HG03103 (cell line): ENCODE results near the gene CPHXL.

ENCODE experiments used
- ATAC-seq: cut with Tn5 transposase; IDR thresholded peaks from one replicate; pipeline ENCODE4 v1.9.1; 2021; ENCODE audit warnings: low read depth; ENCODE audit not compliant: unreplicated experiment

CPHXL gene

GRCh38 chr16:75703306-75703705 lies 23.0 kb downstream of the CPHXL start:
- ATAC-seq, result no peak

DNA sequence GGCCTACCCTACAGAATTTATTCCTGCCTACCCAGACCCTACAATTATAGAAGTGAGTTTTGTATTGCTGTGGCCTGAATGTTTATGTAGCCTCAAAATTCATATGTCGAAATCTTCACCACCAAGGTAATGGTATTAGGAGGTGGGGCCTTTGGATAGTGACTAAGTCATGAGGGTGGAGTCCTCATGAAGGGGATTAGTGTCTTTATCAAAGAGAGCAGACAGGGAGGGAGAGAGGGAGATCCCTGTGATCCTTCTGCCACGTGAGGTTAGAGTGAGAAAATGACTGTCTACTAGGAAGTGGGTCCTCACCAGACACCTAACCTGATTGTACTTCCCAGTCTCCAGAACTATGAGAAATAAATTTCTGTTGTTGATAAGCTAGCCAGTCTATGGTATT lies 24.0 kb downstream of the CPHXL start:
- no peak for ATAC-seq

- no peak for ATAC-seq
These were observed 24.9 kb downstream of the CPHXL start, which contains the start of gene DUXB for GRCh38 chr16:75701361-75701760. Gene DUXB, minus strand, starts transcription at chr16:75701461. Its CDS starts 43 bp downstream, at chr16:75701418.

GRCh38 chr16:75697571-75697970 lies 28.7 kb downstream of the CPHXL start:
- no peak for ATAC-seq

DNA sequence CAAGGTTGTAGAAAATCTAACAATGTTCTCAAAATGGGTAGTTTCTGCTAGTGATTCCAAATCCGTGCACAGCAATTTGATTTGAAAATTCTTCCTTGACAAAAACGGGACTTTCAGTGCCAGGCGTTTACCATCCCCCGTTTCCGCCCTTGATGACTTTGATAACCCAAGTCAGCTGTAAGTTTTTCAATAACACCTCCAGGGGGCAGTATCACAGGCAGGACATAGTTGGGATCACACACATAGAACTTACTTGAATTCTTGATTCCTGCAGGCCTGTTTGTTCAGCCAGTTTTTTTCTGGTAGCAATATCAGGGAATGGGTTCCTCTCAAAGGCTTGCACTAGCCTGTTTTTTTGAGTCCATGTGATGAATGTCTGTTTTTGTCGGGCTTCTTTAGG lies 30.6 kb downstream of the CPHXL start:
- ATAC-seq, result no peak

GRCh38 chr16:75687361-75687760 lies 38.9 kb downstream of the CPHXL start:
- peak; percentile 76 for ATAC-seq

DNA sequence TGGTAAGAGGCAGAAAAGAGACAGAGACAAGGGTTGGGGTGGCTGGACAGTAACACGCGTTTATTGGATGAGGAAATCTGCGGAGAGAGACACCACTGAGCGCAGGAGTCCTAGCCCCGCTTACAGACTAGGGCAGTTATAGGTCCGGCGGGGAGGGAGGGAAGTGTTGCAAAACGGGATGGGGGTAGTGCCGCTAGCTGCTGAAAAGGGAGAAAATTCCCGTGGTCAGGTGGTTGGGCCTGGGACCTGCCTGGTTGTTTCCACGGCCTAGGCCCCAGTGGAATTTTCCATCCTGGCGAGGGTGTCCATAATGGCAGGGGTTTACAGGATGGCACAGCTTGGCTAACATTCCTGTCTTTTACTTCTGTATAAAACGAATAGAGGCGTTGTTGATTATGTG lies 44.0 kb downstream of the CPHXL start:
- no peak for ATAC-seq

DNA sequence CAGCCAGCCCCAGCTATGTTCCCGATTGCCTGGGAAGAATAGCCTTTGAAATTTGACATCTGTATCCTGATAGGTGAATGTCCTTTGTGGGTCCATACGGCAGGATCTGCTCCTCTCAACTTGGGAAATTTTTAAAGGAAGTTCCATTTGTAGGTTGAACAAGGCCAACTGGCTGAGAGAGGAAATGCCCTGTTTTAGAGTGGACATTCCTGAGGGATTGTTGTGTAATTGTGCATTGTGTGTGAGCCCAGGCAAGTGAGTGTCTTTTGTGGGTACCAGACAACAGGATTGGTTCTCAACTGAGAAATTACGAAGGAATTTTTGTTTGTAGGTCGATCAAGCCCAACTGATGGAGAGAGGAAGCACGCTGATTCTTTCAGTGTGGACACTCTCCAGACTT lies 46.9 kb downstream of the CPHXL start:
- no peak for ATAC-seq

GRCh38 chr16:75676909-75677308 lies 49.4 kb downstream of the CPHXL start, which contains the start of gene CPHXL2:
Gene CPHXL2, minus strand, starts transcription at chr16:75677009. Its CDS starts 10 bp downstream, at chr16:75676999.
- no peak for ATAC-seq

GRCh38 chr16:75667503-75667902 lies 58.8 kb downstream of the CPHXL start:
- no peak for ATAC-seq
